Endothelial cell of umbilical vein (primary cell): ENCODE data around the gene RPL9. TPM values are rescaled to one million over a fixed set of nuclear protein-coding genes. Genes with fewer than 3 reads are reported as not detected.

Source experiments
- BruUV-seq: library from RNA; stranded (reverse); fragments of 400-500 nt; replicated peaks from 2 replicates; lab custom pipeline; 2021; lab: Mats Ljungman, UMichigan
- CTCF ChIA-PET: fragments of 300-600, 350-600 bp; sonication (Branson Sonifier 250); formaldehyde crosslinking; loops from one replicate; lab custom pipeline; 2021; ENCODE audit warnings: antibody characterized with exemption, inconsistent platforms; lab: Charles Lee
- POLR2A ChIA-PET: fragments of 300-600, 350-600 bp; sonication (Branson Sonifier 250); formaldehyde crosslinking; loops from one replicate; lab custom pipeline; 2021; ENCODE audit warnings: antibody characterized with exemption, inconsistent platforms; lab: Charles Lee
- DNase-seq: peaks from one replicate; pipeline ENCODE4 v3.0.0-alpha.2; 2011; ENCODE audit warnings: low read depth, low spot score
- FAIRE-seq: peaks from 2 replicates; lab custom pipeline; 2011; peaks lifted over from hg19 to GRCh38; lab: Jason Lieb, UNC
- H2AFZ ChIP-seq: 2 replicates; pipeline ENCODE4 v1.6.0; 2012; ENCODE audit warnings: low read depth, low read length, control low read depth, inconsistent platforms
- H3K27ac ChIP-seq: 2 replicates; pipeline ENCODE4 v1.5.1; 2011; ENCODE audit warnings: low read depth, mild to moderate bottlenecking, control low read depth, low read length, moderate library complexity; ENCODE audit not compliant: insufficient read depth
- H3K27me3 ChIP-seq, 2 experiments: 2 replicates each; pipeline versions ENCODE4 v1.6.0 to v1.6.1; 2011; ENCODE audit warnings: low read length in 2 of 2, mixed read lengths in 1 of 2; ENCODE audit not compliant: control insufficient read depth in 2 of 2, insufficient read depth in 2 of 2
- H3K36me3 ChIP-seq, 2 experiments: 2 replicates in 1 of 2; 3 replicates in 1 of 2; pipeline ENCODE4 v1.5.1; 2011; ENCODE audit warnings: low read length in 2 of 2, mild to moderate bottlenecking in 1 of 2, moderate library complexity in 1 of 2; ENCODE audit not compliant: control insufficient read depth in 2 of 2, insufficient read depth in 2 of 2; ENCODE audit errors: extremely low read depth in 1 of 2
- H3K4me1 ChIP-seq: 3 replicates; pipeline ENCODE4 v1.5.1; 2011; ENCODE audit warnings: mild to moderate bottlenecking, low read length; ENCODE audit not compliant: control insufficient read depth, insufficient read depth; ENCODE audit errors: extremely low read depth
- H3K4me2 ChIP-seq: 2 replicates; pipeline ENCODE4 v1.6.1; 2011; ENCODE audit warnings: low read length, control low read depth, mixed read lengths; ENCODE audit not compliant: insufficient read depth
- H3K4me3 ChIP-seq, 3 experiments: fragments of 200-600 bp in 1 of 3; sonication (generic), shearing (Covaris generic) in 1 of 3; replicated peaks in 1 of 3; 2 replicates each; pipeline ENCODE4 v1.5.1; 2011 to 2016; ENCODE audit warnings: control low read depth in 3 of 3, low read length in 3 of 3, mild to moderate bottlenecking in 2 of 3, inconsistent platforms in 1 of 3, low read depth in 1 of 3, moderate library complexity in 1 of 3; ENCODE audit not compliant: insufficient read depth in 1 of 3
- H3K79me2 ChIP-seq: 2 replicates; pipeline ENCODE4 v1.6.0; 2012; ENCODE audit warnings: low read length, inconsistent platforms; ENCODE audit not compliant: control insufficient read depth, insufficient read depth
- H3K9ac ChIP-seq: replicated peaks from 2 replicates; pipeline ENCODE3; 2011; ENCODE audit warnings: low read length, control low read depth; ENCODE audit not compliant: insufficient read depth; ENCODE audit errors: extremely low read depth
- H3K9me1 ChIP-seq: replicated peaks from 3 replicates; pipeline ENCODE4 v1.6.0; 2011; ENCODE audit warnings: mild to moderate bottlenecking, low read length; ENCODE audit not compliant: control insufficient read depth, insufficient read depth; ENCODE audit errors: extremely low read depth
- H3K9me3 ChIP-seq: replicated peaks from 2 replicates; pipeline ENCODE4 v1.5.1; 2012; ENCODE audit warnings: low read length, inconsistent platforms; ENCODE audit not compliant: control insufficient read depth, insufficient read depth
- H4K20me1 ChIP-seq: replicated peaks from 2 replicates; pipeline ENCODE3; 2011; ENCODE audit warnings: mild to moderate bottlenecking, low read length; ENCODE audit not compliant: control insufficient read depth, insufficient read depth; ENCODE audit errors: extremely low read depth
- CTCF ChIP-seq, 2 donors: IDR thresholded peaks; 1 replicate in 1 of 2; 2 replicates in 1 of 2; pipeline ENCODE4 v1.5.1; 2011; ENCODE audit warnings: low read length in 2 of 2, mild to moderate bottlenecking in 2 of 2, moderate library complexity in 2 of 2, control low read depth in 1 of 2, inconsistent platforms in 1 of 2, low read depth in 1 of 2; ENCODE audit not compliant: insufficient read depth in 1 of 2; ENCODE audit errors: extremely low read depth in 1 of 2
- EZH2 ChIP-seq: IDR thresholded peaks from 2 replicates; pipeline ENCODE4 v1.6.1; 2012; ENCODE audit warnings: borderline replicate concordance, low read depth, mild to moderate bottlenecking, moderate library complexity, low read length, inconsistent platforms; ENCODE audit not compliant: severe bottlenecking
- FOS ChIP-seq: IDR thresholded peaks from 2 replicates; pipeline ENCODE4 v1.6.1; 2011; ENCODE audit warnings: mild to moderate bottlenecking, low read length, moderate library complexity, borderline replicate concordance; ENCODE audit not compliant: insufficient read depth
- GATA2 ChIP-seq: IDR thresholded peaks from 2 replicates; pipeline ENCODE4 v1.7.0; 2011; ENCODE audit warnings: low read depth, mild to moderate bottlenecking, moderate library complexity, mixed read lengths, low read length; ENCODE audit not compliant: insufficient read length, insufficient read depth
- JUN ChIP-seq: IDR thresholded peaks from 2 replicates; pipeline ENCODE4 v1.6.1; 2011; ENCODE audit warnings: borderline replicate concordance, low read depth; ENCODE audit not compliant: insufficient read length, insufficient read depth
- MYC ChIP-seq: IDR thresholded peaks from one replicate; pipeline ENCODE4 v1.6.1; 2011; ENCODE audit warnings: mild to moderate bottlenecking, low read depth, low read length
- POLR2A ChIP-seq: IDR thresholded peaks from 2 replicates; pipeline ENCODE4 v1.6.1; 2012; ENCODE audit warnings: low read depth, mild to moderate bottlenecking, control low read depth, low read length
- POLR2AphosphoS5 ChIP-seq: IDR thresholded peaks from 2 replicates; pipeline ENCODE4 v1.6.1; 2012; ENCODE audit warnings: low read depth, mild to moderate bottlenecking, control low read depth, low read length, moderate library complexity; ENCODE audit not compliant: insufficient read depth
- dilution Hi-C: fragments of 300-500 bp; cut with MboI; formaldehyde crosslinking; loops from one replicate; pipeline ENCODE4 v1.15.0; 2019; ENCODE audit warnings: low sequenced_read_pairs; ENCODE audit not compliant: extremely low pct_ligation_motif_present
- intact Hi-C: fragments of 100-400 bp; cut with micrococcal nuclease; formaldehyde crosslinking; loops from one replicate; pipeline ENCODE4 v1.10.0; 2022
- polyA plus RNA-seq, 4 experiments: library from polyadenylated mRNA; depleted of rRNA in 3 of 4; stranded (reverse) in 3 of 4; unstranded in 1 of 4; fragments of >200 nt; gene quantifications; 2 replicates each; pipeline versions ENCODE4 v1.2.1 to v1.2.3, GENCODE V29; 2011 to 2012; ENCODE audit warnings: missing spikeins in 1 of 4
- total RNA-seq: library from RNA; stranded (reverse); gene quantifications from 2 replicates; pipeline ENCODE4 v1.2.3, GENCODE V29; 2021

Gene RPL9
- total and polyA plus RNA-seq, 2 donors (not counting 3 experiments of a cell fraction or from before 2014, with no cell fraction given) = 963 to 1,186 TPM

GRCh38 chr4:39441593-39441992 is 17.1 kb downstream of the RPL9 start:
- Histone ChIP-seq H2AFZ (no peak overlapping the region), H3K36me3 (no peaks in the 10 kb centered on the region), H3K4me3 (no peak overlapping the region), H3K9me3 (no peaks in the 10 kb centered on the region), H3K79me2 (no peaks in the 10 kb centered on the region), H3K4me2 (no peak overlapping the region), H3K4me1 (no peaks in the 10 kb centered on the region), H4K20me1 (no peaks in the 10 kb centered on the region), H3K27me3 (peaks cover 6 to 13% of the 10 kb centered on the region in 2 experiments), H3K9me1 (no peaks in the 10 kb centered on the region), H3K27ac (no peak overlapping the region), H3K9ac (no peak overlapping the region)
- POLR2A ChIA-PET = no interaction called here
- TF ChIP-seq CTCF (IDR thresholded peaks at IDR 0.05; ENCODE audit: extremely low read depth in 1 of 2, insufficient read depth in 1 of 2, low read depth in 1 of 2, low read length in 2 of 2) = no peak
- TF ChIP-seq POLR2A = no peak
- TF ChIP-seq EZH2 = no peak
- no peak for TF ChIP-seq FOS
- TF ChIP-seq GATA2 = no peak
- TF ChIP-seq JUN = no peak
- TF ChIP-seq MYC = no peak
- TF ChIP-seq POLR2AphosphoS5 = no peak
- FAIRE-seq (no peak), DNase-seq (no peak)
- CTCF ChIA-PET = no interaction called here
- intact Hi-C loops (no loop called here), dilution Hi-C loops (no loop called here)
- BruUV-seq = no TSS peak
